ENCODE measurements around the gene ENOPH1. TPM values are rescaled to one million over a fixed set of nuclear protein-coding genes. Genes with fewer than 3 reads are reported as not detected.

The ENOPH1 gene
- total RNA-seq, 3 donors from 2014 or later: 15.6 to 22.7 (median 19.9) TPM

DNA sequence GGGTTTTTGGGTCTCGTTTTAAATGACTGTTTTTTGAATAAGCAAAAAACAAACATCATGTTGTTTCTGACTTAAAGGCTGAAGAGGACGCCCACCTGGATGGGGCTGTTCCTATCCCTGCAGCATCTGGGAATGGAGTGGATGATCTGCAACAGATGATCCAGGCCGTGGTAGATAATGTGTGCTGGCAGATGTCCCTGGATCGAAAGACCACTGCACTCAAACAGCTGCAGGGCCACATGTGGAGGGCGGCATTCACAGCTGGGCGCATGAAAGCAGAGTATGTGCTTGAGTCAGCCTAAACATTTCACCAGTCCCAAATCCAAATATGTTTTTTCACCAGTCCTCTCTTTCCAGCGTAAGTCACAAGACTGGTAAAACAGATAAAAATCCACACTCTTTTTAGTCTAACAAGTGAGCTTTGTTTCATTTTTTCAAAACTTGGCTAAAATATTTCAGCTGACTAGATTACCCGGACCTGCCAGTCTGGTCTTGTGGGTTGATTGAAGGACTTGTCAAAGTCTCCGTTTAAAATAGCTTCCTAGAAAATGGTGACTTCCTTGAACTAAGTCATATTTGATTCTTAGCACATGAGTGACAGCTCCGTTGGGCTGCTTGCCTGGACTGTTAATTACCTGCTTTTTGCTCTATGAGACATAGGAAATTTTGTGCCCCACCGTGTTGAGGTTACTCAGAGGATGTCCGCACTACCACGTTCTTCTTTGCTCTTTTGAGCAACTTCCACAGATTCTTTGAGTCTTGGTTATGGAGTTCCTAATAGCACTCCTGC, 20.8 kb downstream of the ENOPH1 start:
- TF ChIP-seq, protein P1, sequence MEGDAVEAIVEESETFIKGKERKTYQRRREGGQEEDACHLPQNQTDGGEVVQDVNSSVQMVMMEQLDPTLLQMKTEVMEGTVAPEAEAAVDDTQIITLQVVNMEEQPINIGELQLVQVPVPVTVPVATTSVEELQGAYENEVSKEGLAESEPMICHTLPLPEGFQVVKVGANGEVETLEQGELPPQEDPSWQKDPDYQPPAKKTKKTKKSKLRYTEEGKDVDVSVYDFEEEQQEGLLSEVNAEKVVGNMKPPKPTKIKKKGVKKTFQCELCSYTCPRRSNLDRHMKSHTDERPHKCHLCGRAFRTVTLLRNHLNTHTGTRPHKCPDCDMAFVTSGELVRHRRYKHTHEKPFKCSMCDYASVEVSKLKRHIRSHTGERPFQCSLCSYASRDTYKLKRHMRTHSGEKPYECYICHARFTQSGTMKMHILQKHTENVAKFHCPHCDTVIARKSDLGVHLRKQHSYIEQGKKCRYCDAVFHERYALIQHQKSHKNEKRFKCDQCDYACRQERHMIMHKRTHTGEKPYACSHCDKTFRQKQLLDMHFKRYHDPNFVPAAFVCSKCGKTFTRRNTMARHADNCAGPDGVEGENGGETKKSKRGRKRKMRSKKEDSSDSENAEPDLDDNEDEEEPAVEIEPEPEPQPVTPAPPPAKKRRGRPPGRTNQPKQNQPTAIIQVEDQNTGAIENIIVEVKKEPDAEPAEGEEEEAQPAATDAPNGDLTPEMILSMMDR (IDR thresholded peaks at IDR 0.05): no peak
- Histone ChIP-seq H3K4me3 (no peak overlapping the region), H3K9me3 (no peaks in the 10 kb centered on the region), H3K36me3 (ENCODE audit: low read depth) (peaks cover 3% of the 10 kb centered on the region), H3K4me1 (ENCODE audit: low read depth) (no peaks in the 10 kb centered on the region)
- ATAC-seq (no peak), DNase-seq (no peak)
- intact Hi-C loops (cut with DNase I, micrococcal nuclease): no loop called here

DNA sequence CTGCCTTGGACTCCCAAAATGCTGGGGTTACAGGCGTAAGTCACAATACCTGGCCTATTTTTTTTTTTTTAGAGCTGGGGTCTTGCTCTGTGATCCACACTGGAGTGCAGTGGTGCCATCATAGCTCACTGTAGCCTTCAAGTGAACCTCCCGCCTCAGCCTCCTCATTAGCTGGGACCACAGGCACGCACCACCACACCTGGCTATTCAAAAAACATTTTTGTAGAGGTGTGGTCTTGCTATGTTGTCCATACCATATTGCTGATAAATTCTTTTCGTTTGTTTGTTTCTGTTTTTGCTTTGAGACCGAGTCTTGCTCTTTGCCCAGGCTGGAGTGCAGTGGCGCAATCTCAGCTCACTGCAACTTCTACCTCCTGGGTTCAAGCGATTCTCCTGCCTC, 21.6 kb downstream of the ENOPH1 start:
- ATAC-seq: no peak
- Histone ChIP-seq H3K4me1 (ENCODE audit: low read depth) (no peaks in the 10 kb centered on the region), H3K36me3 (ENCODE audit: low read depth) (peaks cover 3% of the 10 kb centered on the region), H3K9me3 (no peaks in the 10 kb centered on the region), H3K4me3 (no peak overlapping the region)
- DNase-seq: no peak
- TF ChIP-seq, protein P1 (IDR thresholded peaks at IDR 0.05): no peak
- intact Hi-C loops (cut with DNase I, micrococcal nuclease): no loop called here

DNA sequence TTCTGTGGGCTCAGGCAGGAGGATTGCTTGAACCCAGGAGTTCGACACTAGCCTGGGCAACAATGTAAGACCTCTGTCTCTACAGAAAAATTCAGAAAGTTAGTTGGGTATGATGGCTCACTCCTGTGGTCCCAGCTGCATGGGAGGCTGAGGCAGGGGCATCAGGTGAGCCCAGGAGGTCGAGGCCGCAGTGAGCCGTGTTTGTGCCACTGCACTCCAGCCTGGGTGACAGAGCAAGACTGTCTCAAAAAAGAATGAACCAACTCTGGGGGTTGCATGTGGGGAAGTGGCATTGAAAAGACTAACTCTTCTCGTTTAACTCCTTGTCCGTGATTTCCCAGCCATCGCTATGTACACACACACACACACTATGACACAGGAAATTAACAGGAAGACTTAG, 26.9 kb downstream of the ENOPH1 start:
- Histone ChIP-seq H3K36me3 (ENCODE audit: low read depth) (no peaks in the 10 kb centered on the region), H3K4me3 (no peak overlapping the region), H3K4me1 (ENCODE audit: low read depth) (no peaks in the 10 kb centered on the region), H3K9me3 (no peaks in the 10 kb centered on the region)
- DNase-seq: no peak
- no peak for ATAC-seq
- TF ChIP-seq, protein P1 (IDR thresholded peaks at IDR 0.05): no peak
- intact Hi-C loops (cut with DNase I, micrococcal nuclease): no loop called here

DNA sequence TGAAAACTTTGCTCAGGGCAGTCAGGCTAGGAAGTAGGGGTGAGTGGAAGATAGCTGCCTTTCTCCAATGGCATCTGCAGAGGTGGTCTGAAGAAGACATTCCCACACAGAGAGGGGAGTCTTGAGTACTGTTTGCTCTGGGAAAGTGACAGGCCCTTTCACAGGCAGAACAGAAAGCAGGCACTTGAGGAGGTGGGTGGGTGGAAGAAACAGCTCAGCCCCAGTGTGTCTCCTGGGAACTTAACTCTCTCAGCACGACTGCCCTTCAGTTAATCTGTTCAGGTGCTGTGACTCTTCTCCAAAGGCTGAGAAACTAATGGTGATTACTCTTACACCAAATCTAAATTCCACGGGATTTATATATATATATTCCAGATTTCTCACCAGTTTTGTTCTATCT, 28.3 kb downstream of the ENOPH1 start:
- DNase-seq (no peak), ATAC-seq (no peak)
- H3K4me1 ChIP-seq (ENCODE audit: low read depth): no peaks in the 10 kb centered on the region
- intact Hi-C loops (cut with DNase I, micrococcal nuclease): no loop called here
- H3K9me3 ChIP-seq: no peaks in the 10 kb centered on the region
- TF ChIP-seq, protein P1 (IDR thresholded peaks at IDR 0.05): no peak
- H3K4me3 ChIP-seq: no peak overlapping the region
- no peaks in the 10 kb centered on the region for H3K36me3 ChIP-seq (ENCODE audit: low read depth)

DNA sequence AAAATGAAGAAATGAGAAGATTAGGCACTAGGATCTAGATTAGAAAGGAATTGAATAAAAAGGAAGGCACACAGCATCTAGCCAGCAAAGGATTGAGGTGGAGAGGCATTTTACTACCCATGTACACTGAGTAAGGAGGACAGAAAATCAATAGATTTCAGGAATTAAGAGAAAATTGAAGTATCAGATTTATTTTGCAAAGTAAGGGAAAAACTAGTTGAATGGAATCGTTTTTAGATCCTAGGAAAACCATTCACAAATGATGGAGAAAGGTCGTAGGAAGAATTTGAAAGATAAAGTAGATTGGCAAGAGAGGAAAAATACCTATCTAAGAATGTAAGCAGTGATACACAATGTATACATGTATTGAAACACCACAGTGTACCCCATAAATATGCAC, 31.3 kb downstream of the ENOPH1 start:
- ATAC-seq (no peak), DNase-seq (no peak)
- intact Hi-C loops (cut with DNase I, micrococcal nuclease): loop anchor here in 1 of 2 donors (5.0 kb wide), 1 partner anchor 276 kb away; no protein-coding TSS in a partner anchor
- TF ChIP-seq, protein P1 (IDR thresholded peaks at IDR 0.05): no peak
- Histone ChIP-seq H3K4me3 (no peak overlapping the region), H3K9me3 (no peaks in the 10 kb centered on the region), H3K4me1 (ENCODE audit: low read depth) (no peaks in the 10 kb centered on the region), H3K36me3 (ENCODE audit: low read depth) (no peaks in the 10 kb centered on the region)
